Chondrocyte (in vitro differentiated cells): ENCODE measurements around the gene FOXL1. TPM values are rescaled to one million over a fixed set of nuclear protein-coding genes. Genes with fewer than 3 reads are reported as not detected.

Source experiments
- DNase-seq: peaks from one replicate; pipeline ENCODE4 v3.0.0; 2021; ENCODE audit warnings: mixed read lengths, low spot score
- H3K27ac Mint-ChIP-seq: one replicate; pipeline ENCODE4 v1.8.0; 2021; ENCODE audit warnings: mild to moderate bottlenecking, moderate library complexity, mixed read lengths; ENCODE audit not compliant: unreplicated experiment
- H3K27me3 Mint-ChIP-seq: 2 replicates; pipeline ENCODE4 v1.8.0; 2021; ENCODE audit warnings: low read depth, mixed read lengths
- H3K36me3 Mint-ChIP-seq: 2 replicates; pipeline ENCODE4 v1.8.0; 2021; ENCODE audit warnings: low read depth, mixed read lengths
- H3K4me1 Mint-ChIP-seq: 2 replicates; pipeline ENCODE4 v1.8.0; 2021; ENCODE audit warnings: low read depth, mild to moderate bottlenecking, mixed read lengths
- H3K4me3 Mint-ChIP-seq: one replicate; pipeline ENCODE4 v1.8.0; 2021; ENCODE audit warnings: mild to moderate bottlenecking, moderate library complexity, mixed read lengths; ENCODE audit not compliant: unreplicated experiment
- H3K9me3 Mint-ChIP-seq: 2 replicates; pipeline ENCODE4 v1.8.0; 2021; ENCODE audit warnings: low read depth, mixed read lengths
- CTCF ChIP-seq: fragments of 200-600 bp; sonication (generic); IDR thresholded peaks from 2 replicates; pipeline ENCODE4 v1.5.0; 2021; ENCODE audit warnings: antibody characterized with exemption, mild to moderate bottlenecking, moderate library complexity
- total RNA-seq: library from RNA; stranded (reverse); gene quantifications from 3 replicates; pipeline ENCODE4 v1.2.1, GENCODE V29; 2021

The FOXL1 gene
- total RNA-seq, 1 donor from 2014 or later = 8.1 TPM

GRCh38 chr16:86536621-86537020, 41.7 kb upstream of the FOXL1 start:
- no peak overlapping the region for H3K4me3 Mint-ChIP-seq
- H3K27ac Mint-ChIP-seq = no peak overlapping the region
- peaks cover 1% of the 10 kb centered on the region for H3K27me3 Mint-ChIP-seq
- no peaks in the 10 kb centered on the region for H3K4me1 Mint-ChIP-seq
- no peak for DNase-seq
- TF ChIP-seq CTCF = no peak
- peaks cover 6% of the 10 kb centered on the region for H3K36me3 Mint-ChIP-seq
- no peaks in the 10 kb centered on the region for H3K9me3 Mint-ChIP-seq

- DNase-seq = no peak
- Mint-ChIP-seq H3K4me1 (no peaks in the 10 kb centered on the region), H3K36me3 (peaks cover 6% of the 10 kb centered on the region), H3K4me3 (no peak overlapping the region), H3K27ac (no peak overlapping the region), H3K27me3 (peaks cover 1% of the 10 kb centered on the region), H3K9me3 (no peaks in the 10 kb centered on the region)
- TF ChIP-seq CTCF = no peak
Observed at GRCh38 chr16:86537486-86537885, 40.9 kb upstream of the FOXL1 start.

- H3K36me3 Mint-ChIP-seq = peaks cover 6% of the 10 kb centered on the region
- no peak for TF ChIP-seq CTCF
- H3K9me3 Mint-ChIP-seq = no peaks in the 10 kb centered on the region
- no peak overlapping the region for H3K4me3 Mint-ChIP-seq
- H3K27me3 Mint-ChIP-seq = peaks cover 1% of the 10 kb centered on the region
- H3K4me1 Mint-ChIP-seq = no peaks in the 10 kb centered on the region
- H3K27ac Mint-ChIP-seq = no peak overlapping the region
- DNase-seq = no peak
Observed at GRCh38 chr16:86538196-86538780, 40.1 kb upstream of the FOXL1 start.

GRCh38 chr16:86540894-86541293, 37.5 kb upstream of the FOXL1 start:
- no peak overlapping the region for H3K4me3 Mint-ChIP-seq
- H3K36me3 Mint-ChIP-seq = peaks cover 6% of the 10 kb centered on the region

GRCh38 chr16:86541560-86541959, 36.8 kb upstream of the FOXL1 start:
- no peak overlapping the region for H3K27ac Mint-ChIP-seq
- no peak overlapping the region for H3K4me3 Mint-ChIP-seq
- peaks cover 6% of the 10 kb centered on the region for H3K36me3 Mint-ChIP-seq
- H3K27me3 Mint-ChIP-seq = peaks cover 1% of the 10 kb centered on the region
- H3K4me1 Mint-ChIP-seq = peaks cover 7% of the 10 kb centered on the region
- H3K9me3 Mint-ChIP-seq = no peaks in the 10 kb centered on the region
- TF ChIP-seq CTCF = no peak
- DNase-seq = no peak

More at GRCh38 chr16:86540894-86541293, 37.5 kb upstream of the FOXL1 start:
- H3K9me3 Mint-ChIP-seq = no peaks in the 10 kb centered on the region
- H3K27ac Mint-ChIP-seq = no peak overlapping the region
- H3K4me1 Mint-ChIP-seq = peaks cover under 1% of the 10 kb centered on the region
- TF ChIP-seq CTCF = no peak
- peaks cover 1% of the 10 kb centered on the region for H3K27me3 Mint-ChIP-seq
- DNase-seq = no peak
